Medulla oblongata (tissue), 1 donor: ENCODE data around the gene CAMK1D.

Experiments used
- DNase-seq: peaks from one replicate; pipeline ENCODE4 v3.0.0-alpha.2; 2015; ENCODE audit errors: extremely low spot score

CAMK1D gene

DNA sequence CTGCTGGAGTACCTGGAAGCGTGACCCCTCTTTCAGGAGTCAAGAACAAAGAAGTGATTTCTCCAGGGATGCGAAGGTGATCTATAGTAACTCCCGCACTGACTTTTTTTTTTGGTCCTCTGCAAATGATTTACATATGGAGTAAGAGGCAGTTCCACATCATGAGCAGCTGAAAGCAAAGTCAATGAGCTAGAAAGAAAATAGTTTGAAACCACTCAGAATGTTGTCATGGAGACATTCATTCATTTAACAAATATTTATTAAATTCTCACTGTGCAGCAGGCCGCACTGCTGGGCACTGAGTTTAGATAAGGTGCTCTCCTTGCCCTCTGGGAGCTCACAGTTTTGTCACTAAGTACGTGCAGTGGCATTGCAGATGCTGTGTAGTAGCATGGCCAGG lies 206.7 kb downstream of the CAMK1D start:
- DNase-seq, result no peak

GRCh38 chr10:12559578-12560178 lies 210.3 kb downstream of the CAMK1D start:
- no peak for DNase-seq

DNA sequence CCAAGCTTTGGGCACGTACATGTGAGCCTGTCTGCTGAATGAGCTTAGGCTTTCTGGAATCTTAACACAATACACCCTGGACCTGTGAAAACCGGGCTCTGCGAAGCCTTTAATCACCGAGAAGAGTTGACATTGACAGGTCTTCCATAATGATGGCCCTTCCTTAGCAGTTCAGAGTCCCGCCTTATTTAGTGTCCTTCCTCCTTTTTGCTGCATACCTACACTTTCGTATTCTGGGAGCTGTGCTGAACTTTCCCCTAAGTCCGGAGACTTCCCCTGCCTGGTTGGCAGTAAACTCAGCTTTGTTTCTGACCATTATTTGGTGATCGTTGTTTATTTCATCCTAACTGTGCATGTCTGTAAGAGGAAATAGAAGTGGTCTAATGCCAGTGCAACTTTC lies 212.0 kb downstream of the CAMK1D start:
- no peak for DNase-seq

GRCh38 chr10:12561720-12562119 lies 212.4 kb downstream of the CAMK1D start:
- DNase-seq, result no peak

DNA sequence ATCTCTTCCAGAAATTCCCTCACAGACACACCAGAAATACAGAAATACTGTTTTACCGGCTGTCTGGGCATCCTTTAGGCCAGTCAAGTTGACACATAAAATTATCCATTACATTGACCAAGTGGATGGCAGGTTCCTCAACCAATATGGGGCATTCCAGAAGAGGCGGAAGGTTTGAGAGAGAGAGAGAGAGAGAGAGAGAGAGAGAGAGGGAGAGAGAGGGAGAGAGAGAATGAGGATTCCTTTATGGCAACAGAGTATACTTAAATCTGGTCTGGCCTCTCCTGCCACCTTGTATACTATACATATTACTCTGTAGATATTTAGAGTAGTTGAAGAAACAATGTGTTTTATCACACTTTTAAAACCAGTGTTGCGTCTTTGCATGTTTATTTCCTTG lies 214.1 kb downstream of the CAMK1D start:
- no peak for DNase-seq

DNA sequence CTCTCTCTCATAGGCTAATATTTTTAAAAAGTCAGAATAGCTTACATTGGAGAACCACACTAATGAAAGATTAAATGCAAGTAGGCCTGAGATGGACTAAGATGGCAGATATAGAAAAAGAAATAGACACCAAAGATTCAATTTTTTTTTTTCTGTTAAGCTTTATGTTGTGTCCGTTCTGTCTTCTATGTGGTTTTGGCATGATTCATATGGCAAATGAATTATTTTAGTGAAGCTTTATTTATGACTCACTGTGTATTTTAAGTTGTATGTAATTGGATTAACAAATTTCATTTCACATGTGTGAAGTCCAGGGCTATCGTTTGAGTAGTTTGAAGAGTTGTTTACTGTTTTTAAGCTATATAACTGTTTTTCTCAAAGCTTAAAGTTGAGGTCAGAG lies 214.8 kb downstream of the CAMK1D start:
- no peak for DNase-seq

- no peak for DNase-seq
Observed at GRCh38 chr10:12566161-12567115, 217.1 kb downstream of the CAMK1D start.

- no peak for DNase-seq
Observed at GRCh38 chr10:12568391-12569009, 219.2 kb downstream of the CAMK1D start.

DNA sequence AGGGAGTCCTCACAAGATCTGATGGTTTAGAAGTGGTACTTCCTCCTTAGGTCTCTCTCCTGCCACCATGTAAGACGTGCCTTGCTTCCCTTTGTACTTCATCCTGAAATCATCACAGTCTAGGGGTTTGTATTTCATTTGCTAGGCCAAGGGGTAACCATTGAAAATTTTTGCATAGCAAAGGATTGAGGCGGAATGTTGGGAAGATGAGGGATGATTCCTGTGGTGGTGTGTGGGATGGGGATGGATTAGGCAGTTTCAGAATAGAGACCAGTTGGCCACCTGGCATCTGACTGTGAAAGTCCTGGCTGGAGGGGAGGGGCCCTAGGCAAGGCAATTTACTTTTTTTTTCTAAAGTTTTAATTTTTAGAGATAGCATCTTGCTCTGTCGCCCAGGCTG lies 222.9 kb downstream of the CAMK1D start:
- no peak for DNase-seq

DNA sequence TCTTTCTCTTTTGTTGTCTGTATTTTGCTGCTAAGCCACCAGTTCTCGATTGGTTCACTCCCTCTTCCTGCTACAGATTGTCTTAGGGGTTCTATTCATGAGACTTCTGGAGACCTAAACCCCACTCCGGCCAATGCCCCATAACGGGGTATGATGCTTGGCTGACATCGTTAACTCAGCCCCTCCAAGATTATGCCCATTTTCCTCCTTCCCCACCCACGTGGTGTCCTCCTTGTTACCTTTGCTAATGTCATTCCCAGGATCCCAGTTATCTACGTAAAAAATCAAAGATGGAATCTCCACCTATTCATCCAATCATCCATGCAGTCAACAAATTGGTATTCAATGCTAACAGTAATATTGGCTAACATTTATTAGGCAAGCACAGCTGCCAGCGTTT lies 228.3 kb downstream of the CAMK1D start:
- DNase-seq, result no peak

DNA sequence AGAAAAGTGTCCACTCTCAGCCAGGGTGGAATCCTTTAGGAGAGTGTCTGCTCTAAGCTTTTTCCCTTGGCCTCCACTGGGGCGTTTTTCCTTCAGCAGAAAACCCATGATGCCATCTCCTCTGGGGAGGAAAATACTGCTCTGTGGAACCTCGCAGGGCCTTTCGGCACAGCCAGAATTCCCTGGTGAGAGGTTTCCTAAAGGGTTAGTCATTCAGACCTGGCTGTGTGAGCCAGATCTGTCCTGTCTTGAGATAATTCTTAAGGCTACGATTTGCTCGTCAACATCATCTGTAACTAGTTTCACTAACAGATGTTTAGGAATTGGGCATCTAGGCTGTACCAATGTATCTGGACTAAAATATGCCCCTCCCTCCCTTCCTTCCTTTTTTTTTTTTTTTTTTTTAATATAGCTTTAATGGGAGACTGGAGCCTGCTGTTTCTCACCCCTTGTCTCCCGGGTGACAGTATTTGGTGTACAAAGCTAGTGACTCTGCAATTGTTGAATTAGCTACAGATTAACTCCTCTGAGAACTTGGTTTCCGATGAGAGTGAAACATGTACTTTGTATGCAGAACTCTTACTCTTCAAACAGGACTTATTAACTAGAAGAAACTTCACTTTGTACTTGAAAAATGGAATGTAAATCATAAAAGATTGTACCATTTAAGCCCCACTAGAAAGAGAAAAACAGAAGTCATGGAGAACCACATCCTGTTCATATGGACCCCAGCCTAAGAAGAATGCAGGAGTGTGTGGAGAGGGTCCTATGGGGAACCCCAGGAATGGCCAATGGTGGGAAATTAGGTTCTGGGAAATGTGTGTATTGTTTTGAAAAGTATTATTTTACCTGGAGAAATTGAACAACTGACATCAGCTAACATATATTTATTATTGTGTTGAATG lies 230.9 kb downstream of the CAMK1D start:
- DNase-seq, result no peak

GRCh38 chr10:12583891-12584595 lies 234.7 kb downstream of the CAMK1D start:
- no peak for DNase-seq

DNA sequence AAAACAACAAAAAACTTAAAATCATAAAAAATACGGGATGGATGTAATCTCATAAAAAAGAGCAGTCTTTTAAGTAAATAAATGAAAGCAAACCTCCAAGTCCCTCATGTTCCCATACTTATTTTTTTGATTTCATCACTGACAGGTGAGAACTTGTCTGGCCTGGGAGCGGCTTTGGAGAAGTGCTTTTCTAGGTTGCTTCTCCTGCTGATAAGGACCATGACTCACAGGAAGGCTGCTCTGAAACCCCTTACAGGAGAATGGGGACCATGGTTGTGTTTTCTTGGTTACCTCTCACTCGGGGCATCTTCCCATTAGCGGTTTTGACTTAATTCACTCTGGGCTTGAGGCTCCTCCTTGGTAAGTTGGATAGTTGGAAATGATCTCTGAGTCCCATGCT lies 237.4 kb downstream of the CAMK1D start:
- DNase-seq, result no peak

DNA sequence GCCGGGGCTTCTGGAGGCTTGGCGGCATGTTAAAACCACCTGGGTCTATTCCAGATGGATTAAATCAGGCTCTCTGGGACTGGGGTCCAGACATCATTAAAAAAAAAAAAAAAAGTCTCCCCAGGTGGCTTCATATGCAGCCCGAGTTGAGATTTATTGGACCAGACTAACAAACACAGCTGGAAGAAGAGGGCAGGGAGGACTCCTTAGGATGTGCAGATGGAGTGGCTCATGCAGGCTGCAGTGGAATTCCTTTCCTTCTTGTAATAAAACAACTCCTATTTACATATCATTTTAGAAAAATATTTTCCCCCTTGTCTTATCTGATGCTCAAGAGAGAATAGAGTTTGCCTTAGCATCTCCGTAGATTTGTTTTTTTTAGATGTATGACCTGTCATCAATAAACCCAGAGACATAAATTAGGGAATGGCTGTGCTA lies 238.1 kb downstream of the CAMK1D start:
- no peak for DNase-seq

- no peak for DNase-seq
Observed at GRCh38 chr10:12588091-12588860, 238.9 kb downstream of the CAMK1D start.

DNA sequence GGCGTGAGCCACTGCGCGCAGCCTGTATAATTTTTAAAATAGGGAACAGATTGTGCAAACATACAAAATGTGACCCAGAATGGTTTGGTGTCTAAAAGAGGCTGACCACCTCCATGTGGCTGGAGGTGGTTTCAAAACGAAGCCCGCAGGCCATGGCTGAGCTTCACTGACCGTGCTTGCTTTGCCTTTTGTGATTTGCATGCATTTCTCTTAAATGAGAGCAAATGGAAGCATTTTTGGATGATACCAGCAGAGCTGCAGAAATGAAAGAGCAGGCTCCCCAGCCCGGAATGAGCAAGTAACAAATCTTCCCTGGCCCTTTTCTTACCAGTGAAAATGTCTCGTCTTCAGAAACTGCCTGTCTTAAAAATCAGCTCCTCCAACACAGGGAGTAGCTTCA lies 239.9 kb downstream of the CAMK1D start:
- DNase-seq, result no peak

GRCh38 chr10:12589791-12590190 lies 240.4 kb downstream of the CAMK1D start:
- no peak for DNase-seq

GRCh38 chr10:12590675-12591659 lies 241.6 kb downstream of the CAMK1D start:
- DNase-seq, result no peak

- DNase-seq, result no peak
Observed at GRCh38 chr10:12592967-12593366, 243.6 kb downstream of the CAMK1D start.
